Stimulated activated CD4-positive, alpha-beta T cell treated with anti-CD3 and anti-CD28 coated beads, Interleukin-1b, Interleukin-23, amount 100 ng/mL, for 48 hours (primary cell): ENCODE results near the gene DRC7.
A peak's percentile ranks its signal among the peaks of the same experiment; 100 is the strongest.
"Not testable (repeated sequence)": the region's sequence is repeated elsewhere in the genome, so short reads cannot be mapped to it uniquely, and the experiment has no call there.

Experiments
- DNase-seq: peaks from one replicate; pipeline ENCODE4 v3.0.0-alpha.2; 2020

DRC7 gene

DNA sequence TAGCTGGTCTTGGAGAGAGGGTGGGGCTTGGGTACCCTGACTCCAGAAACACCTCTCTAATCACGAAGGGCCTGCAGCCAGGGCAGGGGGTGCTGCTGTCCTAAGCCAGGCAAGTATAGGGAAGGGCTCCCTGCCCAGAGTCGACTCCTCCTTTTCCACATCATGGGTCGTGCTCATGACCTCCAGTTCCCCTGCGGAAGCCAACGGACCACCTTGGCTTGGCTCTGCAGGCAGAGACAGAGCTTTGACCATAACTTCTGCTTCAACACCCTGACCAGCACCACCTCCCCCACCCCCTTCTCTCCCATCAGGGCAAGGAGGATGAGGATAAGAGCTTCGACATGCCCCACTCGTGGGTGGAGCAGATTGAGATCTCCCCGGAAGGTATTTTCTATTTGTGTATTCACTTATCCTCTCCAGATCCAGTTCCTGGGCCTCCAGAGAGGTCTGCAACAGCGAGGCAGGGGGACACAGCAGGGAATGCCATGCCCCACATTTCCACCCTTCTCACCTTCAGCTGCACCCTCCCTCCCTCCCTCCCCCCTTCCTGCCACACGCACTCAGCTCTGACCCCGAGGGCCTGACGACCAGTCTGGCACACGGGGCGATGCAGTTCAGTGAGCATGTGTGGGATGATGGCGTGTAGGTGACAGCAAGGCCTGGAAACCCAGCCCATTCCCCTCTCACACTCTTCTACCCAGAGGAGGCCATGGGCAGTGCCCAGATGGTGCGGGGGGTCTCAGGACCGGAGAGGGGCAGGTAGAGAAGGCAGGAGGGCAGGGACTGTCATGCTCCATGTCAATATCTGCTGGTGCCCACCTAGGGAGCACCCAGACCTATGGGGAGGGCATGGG lies 27.0 kb downstream of the DRC7 start:
- DNase-seq = no peak

DNA sequence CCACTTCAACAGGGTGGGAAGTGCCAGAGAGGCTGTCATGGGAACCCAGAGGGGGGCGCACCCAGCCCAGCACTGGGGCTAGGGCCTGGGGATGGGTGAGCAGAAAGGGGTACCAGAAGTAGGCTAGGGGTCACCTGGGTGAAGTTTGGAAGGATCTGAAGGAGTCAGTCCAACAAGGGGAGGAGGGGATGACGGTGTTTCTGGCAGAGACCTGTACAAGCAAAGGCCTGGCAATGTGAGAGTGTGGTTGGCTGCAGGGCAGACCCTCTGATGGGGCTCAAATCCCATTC lies 27.5 kb downstream of the DRC7 start:
- DNase-seq = no peak

DNA sequence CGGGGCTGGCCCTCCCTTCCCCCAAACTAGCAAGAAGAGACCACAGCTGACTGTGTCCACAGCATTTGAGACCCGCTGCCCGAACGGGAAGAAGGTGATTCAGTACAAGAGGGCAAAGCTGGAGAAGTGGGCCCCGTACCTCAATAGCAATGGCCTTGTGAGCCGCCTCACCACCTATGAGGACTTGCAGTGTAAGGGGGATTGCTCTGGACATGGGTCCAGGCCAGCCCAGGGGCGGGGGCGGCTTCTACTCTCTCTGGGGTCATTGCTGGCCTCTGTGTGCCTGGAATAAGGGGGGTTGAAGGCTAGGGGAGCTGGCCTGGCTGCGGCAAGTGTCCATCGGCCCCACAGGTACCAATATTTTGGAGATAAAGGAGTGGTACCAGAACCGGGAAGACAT lies 28.0 kb downstream of the DRC7 start:
- no peak for DNase-seq

DNA sequence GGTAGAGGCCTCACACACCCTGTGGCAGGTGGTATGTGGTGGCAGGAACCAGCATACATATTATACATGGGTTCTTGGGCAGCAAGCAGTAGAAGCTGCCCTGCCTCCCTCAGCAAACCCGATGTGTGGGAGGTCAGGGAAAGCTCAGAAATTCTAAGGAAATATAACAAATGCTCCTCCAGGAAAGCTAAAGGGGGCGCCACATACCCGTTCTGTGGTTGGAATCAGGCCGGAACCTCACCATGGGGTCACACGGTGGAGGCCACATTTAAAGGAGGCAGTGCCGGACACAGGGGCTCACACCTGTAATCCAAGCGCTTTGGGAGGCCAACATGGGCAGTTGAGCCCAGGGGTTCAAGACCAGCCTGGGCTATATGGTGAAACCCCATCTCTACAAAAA lies 28.6 kb downstream of the DRC7 start:
- DNase-seq = no peak

DNA sequence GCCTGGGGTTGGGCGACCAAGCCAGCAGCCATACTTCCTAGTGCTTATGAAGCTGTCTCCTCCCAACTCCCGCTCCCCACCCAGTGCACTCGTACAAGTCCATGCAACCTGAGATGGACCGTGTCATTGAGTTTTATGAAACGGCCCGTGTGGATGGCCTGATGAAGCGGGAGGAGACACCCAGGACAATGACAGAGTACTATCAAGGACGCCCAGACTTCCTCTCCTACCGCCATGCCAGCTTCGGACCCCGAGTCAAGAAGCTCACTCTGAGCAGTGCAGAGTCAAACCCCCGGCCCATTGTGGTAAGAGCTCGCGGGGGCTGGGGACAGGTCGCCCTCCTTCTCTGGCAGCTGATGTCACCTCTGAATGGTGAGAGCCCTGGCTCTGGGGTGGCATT lies 29.9 kb downstream of the DRC7 start:
- no peak for DNase-seq

DNA sequence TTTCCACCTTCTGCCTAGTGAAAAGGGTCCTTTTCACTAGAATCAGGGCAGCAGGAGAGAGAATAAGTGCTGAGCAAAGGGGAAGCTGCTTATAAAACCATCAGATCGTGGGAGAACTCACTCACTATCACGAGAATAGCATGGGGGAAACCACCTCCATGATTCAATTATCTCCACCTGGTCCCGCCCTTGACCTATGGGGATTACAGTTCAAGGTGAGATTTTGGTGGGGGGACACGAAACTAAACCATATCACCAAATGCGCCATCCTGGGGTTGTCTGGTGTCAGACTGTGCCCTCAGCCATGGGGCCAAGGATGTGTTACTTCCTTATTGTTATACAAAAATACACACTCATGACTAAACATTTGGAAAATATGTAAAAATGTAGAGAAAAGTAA lies 30.5 kb downstream of the DRC7 start:
- no peak for DNase-seq

DNA sequence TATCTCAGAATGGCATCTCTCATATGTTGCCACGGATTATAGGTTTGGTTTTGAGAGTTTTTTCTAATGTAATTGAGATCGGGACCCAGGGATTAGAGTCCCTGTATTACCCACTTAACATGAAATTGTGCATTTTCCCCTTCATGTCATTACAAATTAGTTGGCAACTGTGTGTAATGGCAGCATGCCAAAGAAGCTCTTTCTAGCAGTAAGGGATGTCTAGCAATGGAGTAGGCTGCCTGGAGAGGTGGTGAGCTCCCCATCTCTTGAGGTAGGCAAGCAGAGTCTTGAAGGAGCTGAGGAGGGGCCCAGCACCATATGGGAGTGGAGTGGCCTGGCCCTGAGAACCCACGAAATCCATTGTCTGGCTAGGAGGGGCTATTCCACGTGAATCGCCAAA lies 30.9 kb downstream of the DRC7 start:
- DNase-seq = no peak

DNA sequence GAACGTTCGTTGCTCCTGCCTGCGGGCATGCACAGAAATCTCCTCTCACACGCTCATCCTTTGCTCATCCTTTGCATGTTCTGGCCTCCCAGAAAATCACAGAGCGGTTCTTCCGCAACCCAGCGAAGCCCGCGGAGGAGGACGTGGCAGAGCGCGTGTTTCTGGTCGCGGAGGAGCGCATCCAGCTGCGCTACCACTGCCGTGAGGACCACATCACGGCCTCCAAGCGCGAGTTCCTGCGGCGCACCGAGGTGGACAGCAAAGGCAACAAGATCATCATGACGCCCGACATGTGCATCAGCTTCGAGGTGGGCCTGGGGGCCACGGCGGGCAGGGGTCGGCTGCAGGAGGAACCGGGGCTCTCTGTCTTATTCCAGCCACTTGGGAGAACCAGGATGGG lies 31.4 kb downstream of the DRC7 start:
- no peak for DNase-seq

DNA sequence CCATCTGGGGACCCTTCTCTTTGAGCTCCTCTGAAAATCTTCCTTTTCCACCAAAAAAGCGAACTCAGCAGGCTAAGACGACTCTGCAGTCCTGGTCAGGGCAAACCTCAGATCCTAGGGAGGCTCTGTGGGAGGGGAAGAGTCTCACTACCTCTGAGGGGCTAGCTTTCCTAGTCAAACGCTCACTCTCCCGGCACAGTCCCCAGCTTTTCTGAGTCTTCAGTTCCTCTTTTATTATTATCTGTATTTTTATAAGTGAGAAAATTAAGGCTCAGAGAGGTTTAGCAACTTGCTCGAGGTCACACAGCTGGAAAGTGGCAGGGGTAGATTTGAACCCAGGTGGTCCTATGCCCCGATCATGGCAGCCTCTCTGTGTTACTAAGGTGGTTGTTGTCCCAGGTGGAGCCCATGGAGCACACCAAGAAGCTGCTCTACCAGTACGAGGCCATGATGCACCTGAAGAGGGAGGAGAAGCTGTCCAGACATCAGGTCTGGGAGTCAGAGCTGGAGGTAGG lies 31.9 kb downstream of the DRC7 start:
- no peak for DNase-seq

DNA sequence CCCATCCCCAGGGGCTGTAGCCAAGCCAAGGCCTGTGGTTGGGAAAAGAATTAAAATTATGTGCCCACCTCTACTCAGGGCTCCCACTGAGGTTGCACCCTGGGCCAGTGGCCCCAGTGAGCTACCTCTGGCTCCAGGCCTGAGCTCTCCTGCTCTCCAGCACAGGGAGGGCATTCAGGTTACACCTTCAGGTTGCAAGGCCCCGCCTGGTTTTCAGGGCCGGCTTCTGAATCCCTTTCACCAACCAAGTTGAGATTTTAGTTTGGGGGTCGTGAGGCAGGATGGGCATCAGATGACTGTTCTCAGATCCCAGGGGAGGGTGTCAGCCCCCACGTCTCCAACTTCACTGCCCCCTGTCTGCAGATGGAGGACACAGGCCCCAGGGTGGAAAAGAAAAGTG lies 33.0 kb downstream of the DRC7 start:
- DNase-seq = no peak

DNA sequence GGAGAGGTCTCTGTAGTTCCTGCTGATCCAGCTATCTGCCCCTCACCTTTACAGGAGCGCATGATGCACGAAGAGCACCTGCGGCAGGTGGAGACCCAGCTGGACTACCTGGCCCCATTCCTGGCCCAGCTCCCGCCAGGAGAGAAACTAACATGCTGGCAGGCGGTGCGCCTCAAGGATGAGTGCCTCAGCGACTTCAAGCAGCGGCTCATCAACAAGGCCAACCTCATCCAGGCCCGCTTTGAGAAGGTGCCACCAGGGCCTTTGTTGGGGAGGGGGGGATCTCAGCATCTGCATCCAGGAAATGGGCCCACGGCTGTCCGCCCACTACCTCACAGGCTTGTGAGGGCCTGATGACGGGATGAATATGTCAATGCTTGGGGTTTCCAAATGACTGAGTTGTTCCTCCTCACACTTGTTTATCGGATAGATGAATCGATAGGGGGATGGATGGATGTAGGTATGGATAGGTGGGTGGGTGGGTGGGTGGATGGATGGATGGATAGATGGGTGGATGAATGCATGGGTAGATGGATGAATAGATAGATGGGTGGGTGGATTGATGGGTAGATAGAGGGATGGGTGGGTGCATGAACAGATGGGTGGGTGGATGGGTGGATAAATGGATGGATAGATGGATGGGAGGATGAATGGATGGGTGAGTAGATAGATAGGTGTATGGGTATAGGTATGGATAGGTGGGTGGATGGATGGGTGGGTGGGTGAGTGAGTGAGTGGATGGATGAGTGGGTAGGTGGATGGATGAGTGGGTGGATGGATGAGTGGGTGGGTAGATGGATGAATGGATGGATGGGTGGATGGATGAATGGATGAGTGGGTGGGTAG lies 34.0 kb downstream of the DRC7 start:
- DNase-seq = peak; percentile 24

DNA sequence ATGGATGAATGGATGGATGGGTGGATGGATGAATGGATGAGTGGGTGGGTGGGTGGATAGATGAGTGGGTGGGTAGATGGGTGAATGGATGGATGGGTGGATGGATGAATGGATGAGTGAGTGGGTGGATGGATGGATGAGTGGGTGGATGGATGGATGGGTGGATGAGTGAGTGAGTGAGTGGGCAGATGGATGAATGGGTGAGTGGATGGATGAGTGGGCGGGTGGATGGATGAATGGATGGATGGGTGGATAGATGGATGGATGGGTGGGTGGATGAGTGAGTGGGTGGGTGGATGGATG lies 34.5 kb downstream of the DRC7 start:
- no peak for DNase-seq

DNA sequence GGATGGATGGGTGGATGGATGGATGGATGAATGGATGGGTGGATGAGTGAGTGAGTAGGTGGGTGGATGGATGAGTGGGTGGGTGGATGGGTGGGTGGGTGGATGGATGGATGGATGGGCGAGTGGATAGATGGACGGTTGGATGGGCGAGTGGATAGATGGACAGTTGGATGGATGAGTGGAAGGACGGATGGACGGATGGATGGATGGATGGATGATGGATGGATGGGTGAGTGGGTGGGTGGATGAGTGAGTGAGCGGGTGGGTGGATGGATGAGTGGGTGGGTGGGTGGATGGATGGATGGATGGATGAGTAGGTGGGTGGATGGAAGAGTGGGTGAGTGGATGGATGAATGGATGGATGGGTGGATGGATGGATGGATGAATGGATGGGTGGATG lies 35.2 kb downstream of the DRC7 start:
- not testable (repeated sequence) for DNase-seq

DNA sequence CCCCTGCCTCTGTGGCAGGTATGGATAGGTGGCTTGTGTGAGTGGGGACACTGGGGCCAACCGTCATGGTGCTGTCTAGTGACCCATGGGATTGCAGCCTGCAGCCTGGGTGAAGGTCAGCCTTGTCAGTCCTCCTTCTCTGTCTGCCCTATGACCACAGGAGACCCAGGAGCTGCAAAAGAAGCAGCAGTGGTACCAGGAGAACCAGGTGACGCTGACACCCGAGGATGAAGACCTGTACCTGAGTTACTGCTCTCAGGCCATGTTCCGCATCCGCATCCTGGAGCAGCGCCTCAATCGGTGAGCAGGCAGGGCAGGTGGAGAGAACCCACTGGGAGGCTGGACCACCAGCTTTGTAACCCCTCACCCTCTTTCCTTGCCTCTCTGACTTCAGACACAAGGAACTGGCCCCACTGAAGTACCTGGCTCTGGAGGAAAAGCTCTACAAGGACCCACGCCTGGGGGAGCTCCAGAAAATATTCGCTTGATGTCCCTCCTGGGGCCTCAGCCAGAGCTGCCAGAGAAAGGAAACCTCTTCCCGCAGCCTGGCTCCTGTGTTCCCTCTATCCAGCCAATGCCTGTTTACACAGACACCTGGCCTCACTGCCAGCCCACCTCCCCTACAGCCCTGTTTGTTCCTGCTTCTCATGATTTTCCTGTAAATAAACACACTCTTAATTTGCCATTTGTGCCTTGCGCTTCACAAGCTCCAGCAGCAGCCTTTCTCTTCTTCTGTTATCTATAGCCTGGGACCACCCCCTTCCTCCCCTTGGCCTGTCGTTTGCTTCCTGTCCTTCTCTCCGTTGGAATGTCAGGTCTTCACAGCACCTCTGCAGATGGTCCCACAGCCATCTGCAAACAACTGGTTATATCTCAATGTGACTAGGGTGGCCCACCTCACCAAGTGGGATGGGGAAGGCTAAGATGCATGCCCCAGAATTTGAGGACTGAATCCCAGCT lies 36.4 kb downstream of the DRC7 start:
- no peak for DNase-seq

DNA sequence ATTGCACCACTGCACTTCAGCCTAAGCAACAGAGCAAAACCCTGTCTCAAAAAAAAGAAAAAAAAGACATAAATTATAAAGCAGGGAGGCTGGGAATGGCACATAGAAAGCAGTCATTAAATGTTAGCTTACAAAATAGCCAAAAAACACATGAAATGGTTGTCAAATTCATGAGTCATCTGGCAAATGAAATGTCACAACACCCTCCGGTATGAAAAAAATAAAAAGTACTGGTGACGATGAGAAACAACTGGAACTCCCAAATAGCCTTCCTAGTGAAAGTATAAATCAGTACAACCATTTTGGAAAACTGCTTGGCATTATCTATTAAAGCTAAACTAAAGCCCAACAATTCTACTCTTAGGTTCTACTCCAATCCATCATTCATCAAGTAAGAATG lies 37.4 kb downstream of the DRC7 start:
- no peak for DNase-seq

DNA sequence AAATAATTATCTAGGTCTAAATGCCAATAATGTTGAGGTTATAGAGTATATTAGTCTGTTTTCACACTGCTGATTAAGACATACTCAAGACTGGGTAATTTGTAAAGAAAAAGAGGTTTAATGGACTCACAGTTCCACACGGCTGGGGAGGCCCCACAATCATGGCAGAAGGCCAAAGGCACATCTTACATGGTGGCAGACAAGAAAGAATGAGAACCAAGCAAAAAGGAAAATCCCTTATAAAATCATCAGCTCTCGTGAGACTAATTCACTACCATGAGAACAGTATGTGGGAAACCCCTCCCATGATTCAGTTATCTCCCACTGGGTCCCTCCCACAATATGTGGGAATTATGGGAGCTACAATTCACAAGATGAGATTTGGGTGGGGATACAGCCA lies 38.1 kb downstream of the DRC7 start:
- no peak for DNase-seq

DNA sequence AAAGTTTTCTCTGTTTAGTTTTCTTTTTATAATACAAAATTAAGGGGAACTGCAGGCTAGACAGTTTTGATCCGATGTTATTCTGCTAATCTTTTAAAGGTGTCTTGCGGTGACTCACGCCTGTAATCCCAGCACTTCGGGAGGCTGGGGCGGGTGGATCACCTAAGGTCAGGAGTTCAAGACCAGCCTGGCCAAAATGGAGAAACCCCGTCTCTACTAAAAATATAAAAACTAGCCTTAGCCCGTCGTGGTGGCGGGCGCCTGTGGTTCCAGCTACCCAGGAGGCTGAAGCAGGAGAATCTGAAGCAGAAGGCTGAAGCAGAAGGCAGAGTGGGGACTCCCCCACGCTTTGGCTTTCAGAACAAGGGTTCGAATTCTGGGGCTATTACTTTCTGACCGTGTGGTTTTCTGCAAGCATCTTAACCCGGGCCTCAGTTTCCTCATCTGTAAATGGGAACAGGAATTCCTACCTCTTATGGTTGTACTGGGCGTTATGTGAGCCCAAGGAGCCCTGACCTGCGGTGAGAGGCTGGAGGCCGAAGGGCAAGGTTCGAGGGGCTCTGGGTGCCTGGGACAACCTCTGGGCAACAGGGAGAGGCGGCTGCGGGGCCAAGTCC lies 39.8 kb downstream of the DRC7 start:
- no peak for DNase-seq

DNA sequence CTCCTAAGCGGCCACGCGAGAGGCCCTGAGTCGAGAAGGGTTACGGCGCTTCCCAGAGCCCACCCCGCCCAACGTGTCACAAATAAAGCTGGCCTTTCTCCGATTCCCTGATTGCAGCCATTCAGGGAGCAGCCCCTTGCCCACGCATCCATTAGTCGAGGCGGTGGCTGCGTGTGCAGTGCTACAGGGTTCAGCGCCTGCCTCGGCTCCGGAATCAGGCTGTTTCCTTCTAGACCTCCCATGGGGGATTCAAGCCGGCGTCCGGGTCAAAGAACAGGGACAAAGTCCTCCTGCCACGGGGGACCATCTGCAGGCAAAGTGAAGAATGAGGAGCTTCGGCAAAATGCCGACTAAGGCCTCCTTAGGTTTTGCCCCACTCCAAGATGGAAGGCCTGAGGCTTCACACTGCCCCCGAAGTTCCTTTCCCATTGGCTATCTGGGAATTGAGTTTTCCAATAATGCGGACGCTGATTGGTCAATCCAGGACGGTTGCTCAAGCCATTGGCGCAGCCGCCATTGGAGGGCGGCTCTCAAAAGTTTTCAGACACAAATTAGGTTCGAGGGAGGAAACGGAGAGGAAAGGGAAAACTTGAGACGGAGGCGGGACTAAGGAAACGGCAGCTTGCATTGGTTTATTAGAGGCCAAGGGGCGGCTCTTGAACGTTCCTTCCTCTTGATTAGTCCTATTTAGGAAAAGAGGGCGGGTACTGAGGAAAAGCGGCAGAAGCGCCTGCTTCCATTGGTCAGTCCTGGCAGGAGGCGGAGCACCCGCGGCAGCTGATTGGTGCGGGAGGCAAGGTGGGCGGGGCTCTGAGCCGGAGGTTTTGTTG lies 40.5 kb downstream of the DRC7 start:
- DNase-seq = peak; percentile 98

DNA sequence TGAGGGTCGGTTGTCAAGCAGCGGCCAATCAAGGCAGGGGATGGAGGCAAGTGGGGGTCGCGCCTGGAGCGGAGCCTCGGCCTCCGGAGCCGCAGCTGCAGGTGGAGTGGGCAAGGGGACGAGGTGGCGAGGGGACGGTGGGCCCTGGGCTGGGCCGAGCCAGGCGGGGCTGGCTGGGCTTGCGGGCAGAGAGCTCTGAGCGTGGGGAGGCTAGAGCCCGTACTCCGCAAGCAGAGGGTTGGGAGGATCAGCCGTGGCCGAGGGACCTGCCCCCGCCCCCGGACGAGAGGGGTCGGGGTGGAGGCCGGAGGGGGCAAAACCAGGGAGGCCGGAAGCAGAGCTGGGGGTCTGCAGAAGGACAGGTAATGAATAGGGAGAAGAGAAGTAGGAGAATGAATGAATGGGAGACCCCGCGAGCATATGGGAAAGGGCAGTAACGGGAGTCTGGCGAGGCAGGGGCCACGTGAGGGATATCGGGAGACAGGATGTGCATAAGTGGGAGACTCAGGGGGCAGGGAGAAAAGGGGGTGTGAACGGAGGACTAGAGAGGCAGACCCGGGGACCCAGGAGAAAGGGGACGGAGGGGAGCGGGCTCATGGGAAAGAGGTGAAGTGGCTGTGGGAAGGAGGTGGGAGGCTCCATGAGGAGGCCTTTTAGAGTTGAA lies 41.3 kb downstream of the DRC7 start, which contains the start of gene KATNB1:
TSS of gene KATNB1 (plus strand) at position 16 of the 664 bp plus-strand sequence. CDS start 1,474 bp downstream, outside the sequence.
- DNase-seq = no peak

DNA sequence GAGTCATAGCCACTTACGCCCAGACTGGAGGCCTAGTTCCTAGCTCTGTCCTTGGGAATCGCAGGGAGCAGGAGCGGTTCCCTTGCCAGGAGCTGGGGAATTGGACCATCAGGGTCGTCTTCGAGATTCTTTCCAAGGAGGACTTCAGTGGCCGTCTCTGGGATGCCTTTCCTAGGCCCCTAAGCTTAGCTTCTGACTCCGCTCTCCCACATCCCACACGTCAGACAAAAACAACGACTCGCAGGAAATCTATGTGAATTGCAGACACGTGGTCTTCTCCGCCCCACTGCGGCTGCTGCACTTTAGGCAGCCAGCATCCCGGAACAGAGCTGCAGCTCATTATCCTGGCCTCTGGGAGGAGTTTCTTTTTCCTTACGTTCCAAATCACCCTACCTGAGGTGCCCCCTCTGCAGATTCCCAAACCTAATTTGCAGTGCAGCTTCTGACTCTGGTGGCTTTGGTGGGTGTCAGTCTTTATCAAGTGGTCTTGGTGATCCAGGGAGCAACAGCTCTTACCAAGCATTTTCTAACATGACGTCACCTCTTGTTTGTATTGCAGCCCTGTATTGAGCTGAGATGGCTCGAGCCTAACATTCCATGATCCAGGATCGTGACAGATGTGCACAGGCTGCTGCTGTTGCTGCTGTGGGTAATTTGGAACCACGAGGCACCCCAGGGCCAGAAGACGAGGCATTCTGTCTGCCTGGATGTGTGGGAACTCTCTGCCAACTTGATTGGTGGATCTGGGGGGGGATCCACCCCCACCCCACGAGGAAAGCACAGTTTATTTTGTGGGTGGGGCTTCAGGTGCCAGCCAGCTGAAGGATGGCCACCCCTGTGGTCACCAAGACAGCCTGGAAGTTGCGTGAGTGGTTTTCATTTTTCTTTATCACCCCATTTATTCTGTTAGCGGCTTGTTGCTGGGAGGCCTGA lies 42.1 kb downstream of the DRC7 start:
- peak; percentile 39 for DNase-seq
